ENCODE measurements around the gene SHB. TPM values are rescaled to one million over a fixed set of nuclear protein-coding genes. Genes with fewer than 3 reads are reported as not detected.
A peak's percentile ranks its signal among the peaks of the same experiment; 100 is the strongest.

Gene SHB
- total RNA-seq, 1 donor from 2014 or later = 3.1 TPM

DNA sequence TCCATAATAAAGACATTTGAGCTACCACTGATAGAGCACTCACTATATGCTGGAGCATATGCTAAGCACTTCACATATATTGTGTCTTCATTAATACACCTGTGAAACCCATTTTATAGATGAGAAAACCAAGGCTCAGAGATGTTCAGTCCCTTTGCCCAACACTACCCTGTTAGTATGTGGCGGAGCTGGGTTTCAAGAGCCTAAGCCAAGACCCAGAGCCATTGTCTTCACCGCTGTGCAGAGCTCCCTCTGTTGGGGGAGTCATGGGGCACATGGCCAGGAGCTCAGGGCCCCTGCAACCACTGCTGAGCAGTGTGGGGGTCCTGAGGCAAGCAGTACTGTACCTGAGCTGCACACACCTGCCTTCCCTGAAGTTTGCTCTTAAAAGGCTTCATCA is 127.8 kb downstream of the SHB start:
- no peak overlapping the region for H3K27ac ChIP-seq (ENCODE audit: low read depth, low read length)
- H3K36me3 ChIP-seq (ENCODE audit: control insufficient read depth in 3 of 3, insufficient read depth in 3 of 3, low read length in 3 of 3) = peaks cover 0 to 5% (median 5%) of the 10 kb centered on the region in 3 donors
- H3K4me1 ChIP-seq (ENCODE audit: control insufficient read depth in 3 of 3, insufficient read depth in 3 of 3, low read length in 3 of 3) = peaks cover 21 to 31% (median 31%) of the 10 kb centered on the region in 3 donors
- H3K27me3 ChIP-seq (ENCODE audit: control insufficient read depth in 3 of 3, insufficient read depth in 3 of 3, low read length in 3 of 3) = no peaks in the 10 kb centered on the region
- H3K9ac ChIP-seq (ENCODE audit: low read depth in 1 of 3, low read length in 3 of 3) = no peak overlapping the region
- no peak overlapping the region for H3K4me3 ChIP-seq (ENCODE audit: low read length in 3 of 3)
- H3K9me3 ChIP-seq (ENCODE audit: control insufficient read depth in 3 of 3, low read length in 3 of 3) = no peaks in the 10 kb centered on the region

DNA sequence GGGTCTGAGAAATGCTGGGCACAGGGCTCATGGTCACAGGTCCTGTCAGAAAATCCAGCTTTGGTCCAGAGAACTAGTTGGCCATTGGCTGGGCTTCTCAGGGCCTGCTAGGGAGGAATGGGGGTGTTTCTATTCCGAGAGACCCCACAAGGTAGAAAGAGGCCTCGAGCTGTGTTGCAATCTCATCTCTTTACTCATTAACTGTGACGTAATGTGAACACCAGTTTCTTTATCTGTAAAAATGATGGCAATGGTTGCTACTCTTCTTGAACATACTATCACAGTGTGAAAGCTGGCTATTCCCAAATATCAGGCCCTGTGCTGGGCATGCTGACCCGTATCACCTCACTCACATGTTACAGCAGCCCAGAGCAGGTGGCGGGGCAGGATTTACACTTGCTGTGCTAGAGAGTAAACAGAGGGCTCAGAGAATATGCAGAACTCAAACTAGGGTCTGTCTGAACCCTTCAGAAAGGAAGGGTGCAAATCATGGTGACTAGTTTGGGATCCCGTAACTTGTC is 129.4 kb downstream of the SHB start:
- no peaks in the 10 kb centered on the region for H3K9me3 ChIP-seq (ENCODE audit: control insufficient read depth in 3 of 3, low read length in 3 of 3)

DNA sequence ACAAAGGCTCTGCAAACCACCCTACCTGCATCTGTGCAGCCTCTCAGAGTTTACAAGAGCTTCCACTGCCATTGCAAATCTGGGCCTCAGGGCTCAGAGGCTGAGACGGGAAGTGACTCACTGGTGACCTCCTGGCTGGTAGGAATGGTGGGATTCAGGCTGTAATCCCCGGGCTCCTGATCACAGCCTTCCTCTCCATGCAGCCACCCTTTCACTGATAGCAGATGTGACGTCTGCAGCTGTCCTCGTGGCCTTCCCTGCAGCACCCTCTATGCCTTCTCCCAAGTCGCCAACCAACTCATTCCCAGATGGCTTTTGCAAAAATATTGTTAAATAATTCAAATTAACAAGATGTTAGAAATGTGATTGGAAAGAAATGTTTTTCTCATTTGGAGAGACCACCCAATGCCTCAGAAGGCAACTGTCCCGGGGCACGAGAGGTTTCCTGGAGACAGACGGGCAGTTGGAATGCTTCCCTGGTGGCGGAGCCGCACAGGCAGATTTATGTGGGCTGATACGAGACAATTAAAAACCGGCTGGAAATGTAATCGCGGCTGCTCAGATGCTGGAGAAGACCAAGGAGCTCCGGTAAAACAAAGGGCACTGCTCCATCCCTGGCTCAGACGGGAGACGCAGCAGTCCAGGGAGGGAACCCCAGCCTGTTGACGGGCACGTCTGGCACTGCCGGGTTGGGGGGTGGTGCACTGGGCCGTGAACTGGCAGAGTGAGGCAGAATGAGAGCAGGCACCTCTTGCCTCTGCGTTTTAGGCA is 130.7 kb downstream of the SHB start:
- H3K27me3 ChIP-seq (ENCODE audit: control insufficient read depth in 3 of 3, insufficient read depth in 3 of 3, low read length in 3 of 3) = no peaks in the 10 kb centered on the region
- no peak overlapping the region for H3K27ac ChIP-seq (ENCODE audit: low read depth, low read length)
- H3K9ac ChIP-seq (ENCODE audit: low read depth in 1 of 3, low read length in 3 of 3) = peak overlapping the region in 1 of 3 donors; percentile 8
- no peaks in the 10 kb centered on the region for H3K9me3 ChIP-seq (ENCODE audit: control insufficient read depth in 3 of 3, low read length in 3 of 3)
- peak overlapping the region in 1 of 3 donors; percentile 29 for H3K4me3 ChIP-seq (ENCODE audit: low read length in 3 of 3)
- H3K4me1 ChIP-seq (ENCODE audit: control insufficient read depth in 3 of 3, insufficient read depth in 3 of 3, low read length in 3 of 3) = peaks cover 14 to 21% (median 20%) of the 10 kb centered on the region in 3 donors
- no peaks in the 10 kb centered on the region for H3K36me3 ChIP-seq (ENCODE audit: control insufficient read depth in 3 of 3, insufficient read depth in 3 of 3, low read length in 3 of 3)

More for the DNA sequence above, 129.4 kb downstream of the SHB start:
- Histone ChIP-seq H3K36me3 (ENCODE audit: control insufficient read depth in 3 of 3, insufficient read depth in 3 of 3, low read length in 3 of 3) (no peaks in the 10 kb centered on the region), H3K9ac (ENCODE audit: low read depth in 1 of 3, low read length in 3 of 3) (no peak overlapping the region), H3K27me3 (ENCODE audit: control insufficient read depth in 3 of 3, insufficient read depth in 3 of 3, low read length in 3 of 3) (no peaks in the 10 kb centered on the region), H3K4me3 (ENCODE audit: low read length in 3 of 3) (no peak overlapping the region), H3K4me1 (ENCODE audit: control insufficient read depth in 3 of 3, insufficient read depth in 3 of 3, low read length in 3 of 3) (peaks cover 21 to 31% (median 31%) of the 10 kb centered on the region in 3 donors), H3K27ac (ENCODE audit: low read depth, low read length) (no peak overlapping the region)

DNA sequence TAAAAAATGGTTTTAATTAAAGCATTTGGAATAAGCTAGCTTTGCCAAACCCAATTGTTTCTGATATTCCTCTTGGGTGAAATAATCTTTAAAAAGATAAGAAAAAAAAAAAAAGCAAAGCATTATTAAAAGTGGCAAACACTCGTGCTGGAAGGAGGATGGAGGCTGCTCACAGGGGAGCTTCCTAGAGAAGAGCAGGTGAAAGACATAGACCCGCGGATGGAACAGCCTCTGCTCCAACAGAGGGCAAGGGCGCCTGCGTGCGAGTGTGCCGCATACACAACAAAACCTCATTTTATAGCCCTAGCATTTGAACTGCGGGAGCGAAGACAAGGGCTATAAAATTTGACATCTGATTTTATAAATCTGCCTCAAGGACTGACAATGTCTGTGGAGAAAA is 131.7 kb downstream of the SHB start:
- no peaks in the 10 kb centered on the region for H3K36me3 ChIP-seq (ENCODE audit: control insufficient read depth in 3 of 3, insufficient read depth in 3 of 3, low read length in 3 of 3)
- no peaks in the 10 kb centered on the region for H3K9me3 ChIP-seq (ENCODE audit: control insufficient read depth in 3 of 3, low read length in 3 of 3)
- H3K4me1 ChIP-seq (ENCODE audit: control insufficient read depth in 3 of 3, insufficient read depth in 3 of 3, low read length in 3 of 3) = peaks cover 12 to 18% (median 17%) of the 10 kb centered on the region in 3 donors
- no peak overlapping the region for H3K4me3 ChIP-seq (ENCODE audit: low read length in 3 of 3)
- H3K27me3 ChIP-seq (ENCODE audit: control insufficient read depth in 3 of 3, insufficient read depth in 3 of 3, low read length in 3 of 3) = no peaks in the 10 kb centered on the region
- H3K27ac ChIP-seq (ENCODE audit: low read depth, low read length) = no peak overlapping the region
- no peak overlapping the region for H3K9ac ChIP-seq (ENCODE audit: low read depth in 1 of 3, low read length in 3 of 3)

- H3K4me3 ChIP-seq (ENCODE audit: low read length in 3 of 3) = no peak overlapping the region
- H3K36me3 ChIP-seq (ENCODE audit: control insufficient read depth in 3 of 3, insufficient read depth in 3 of 3, low read length in 3 of 3) = no peaks in the 10 kb centered on the region
- no peaks in the 10 kb centered on the region for H3K27me3 ChIP-seq (ENCODE audit: control insufficient read depth in 3 of 3, insufficient read depth in 3 of 3, low read length in 3 of 3)
- no peak overlapping the region for H3K9ac ChIP-seq (ENCODE audit: low read depth in 1 of 3, low read length in 3 of 3)
- H3K9me3 ChIP-seq (ENCODE audit: control insufficient read depth in 3 of 3, low read length in 3 of 3) = no peaks in the 10 kb centered on the region
- peaks cover 12 to 18% (median 17%) of the 10 kb centered on the region in 3 donors for H3K4me1 ChIP-seq (ENCODE audit: control insufficient read depth in 3 of 3, insufficient read depth in 3 of 3, low read length in 3 of 3)
- H3K27ac ChIP-seq (ENCODE audit: low read depth, low read length) = no peak overlapping the region
Observed at GRCh38 chr9:37936965-37937364, 132.1 kb downstream of the SHB start.

GRCh38 chr9:37936376-37936775 is 132.7 kb downstream of the SHB start:
- H3K4me1 ChIP-seq (ENCODE audit: control insufficient read depth in 3 of 3, insufficient read depth in 3 of 3, low read length in 3 of 3) = peaks cover 12 to 18% (median 17%) of the 10 kb centered on the region in 3 donors
- H3K9me3 ChIP-seq (ENCODE audit: control insufficient read depth in 3 of 3, low read length in 3 of 3) = no peaks in the 10 kb centered on the region
- no peaks in the 10 kb centered on the region for H3K27me3 ChIP-seq (ENCODE audit: control insufficient read depth in 3 of 3, insufficient read depth in 3 of 3, low read length in 3 of 3)
- no peak overlapping the region for H3K9ac ChIP-seq (ENCODE audit: low read depth in 1 of 3, low read length in 3 of 3)
- no peaks in the 10 kb centered on the region for H3K36me3 ChIP-seq (ENCODE audit: control insufficient read depth in 3 of 3, insufficient read depth in 3 of 3, low read length in 3 of 3)
- H3K4me3 ChIP-seq (ENCODE audit: low read length in 3 of 3) = no peak overlapping the region
- no peak overlapping the region for H3K27ac ChIP-seq (ENCODE audit: low read depth, low read length)

DNA sequence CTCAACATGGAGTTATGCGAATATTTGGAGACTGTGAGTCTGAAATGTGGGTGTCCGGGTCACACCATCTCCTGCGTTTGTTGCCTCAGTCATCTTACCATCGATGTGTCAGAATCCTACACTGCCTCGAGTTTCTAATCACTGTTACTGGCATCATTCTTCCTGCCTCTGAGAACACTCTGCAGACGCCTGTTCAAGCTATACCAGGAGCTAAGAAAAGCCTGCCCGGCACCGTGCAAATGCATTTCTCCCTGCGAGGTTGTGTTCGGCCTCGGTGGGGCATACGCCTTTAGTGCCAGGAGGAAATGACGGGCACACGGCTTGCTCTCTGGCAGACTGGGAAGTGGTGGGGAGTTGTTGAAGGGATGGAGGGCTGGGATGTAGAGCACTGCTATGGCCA is 133.9 kb downstream of the SHB start:
- H3K4me1 ChIP-seq (ENCODE audit: control insufficient read depth in 3 of 3, insufficient read depth in 3 of 3, low read length in 3 of 3) = peaks cover 12 to 18% (median 17%) of the 10 kb centered on the region in 3 donors
- no peaks in the 10 kb centered on the region for H3K36me3 ChIP-seq (ENCODE audit: control insufficient read depth in 3 of 3, insufficient read depth in 3 of 3, low read length in 3 of 3)
- H3K9ac ChIP-seq (ENCODE audit: low read depth in 1 of 3, low read length in 3 of 3) = no peak overlapping the region
- H3K4me3 ChIP-seq (ENCODE audit: low read length in 3 of 3) = no peak overlapping the region
- no peaks in the 10 kb centered on the region for H3K27me3 ChIP-seq (ENCODE audit: control insufficient read depth in 3 of 3, insufficient read depth in 3 of 3, low read length in 3 of 3)
- H3K9me3 ChIP-seq (ENCODE audit: control insufficient read depth in 3 of 3, low read length in 3 of 3) = no peaks in the 10 kb centered on the region
- H3K27ac ChIP-seq (ENCODE audit: low read depth, low read length) = no peak overlapping the region

DNA sequence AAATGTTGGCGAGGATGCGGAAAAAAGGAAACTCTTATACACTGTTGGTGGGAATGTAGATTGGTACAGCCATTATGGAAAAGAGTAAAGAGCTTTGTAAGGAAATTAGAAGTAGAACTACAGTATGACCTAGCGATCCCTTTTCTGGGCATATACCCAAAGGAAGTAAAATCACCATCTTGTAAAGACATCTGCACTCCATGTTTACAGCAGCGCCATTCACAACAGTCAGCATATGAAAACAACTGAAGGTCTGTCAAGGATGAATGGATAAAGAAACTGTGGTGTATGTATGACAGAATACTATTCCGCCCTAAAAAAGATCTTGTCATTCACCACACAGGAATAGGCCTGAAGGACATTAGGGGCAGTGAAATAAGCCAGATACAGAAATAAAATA is 137.4 kb downstream of the SHB start:
- H3K4me3 ChIP-seq (ENCODE audit: low read length in 3 of 3) = no peak overlapping the region
- H3K9ac ChIP-seq (ENCODE audit: low read depth in 1 of 3, low read length in 3 of 3) = no peak overlapping the region
- no peak overlapping the region for H3K27ac ChIP-seq (ENCODE audit: low read depth, low read length)
- H3K27me3 ChIP-seq (ENCODE audit: control insufficient read depth in 3 of 3, insufficient read depth in 3 of 3, low read length in 3 of 3) = no peaks in the 10 kb centered on the region
- no peaks in the 10 kb centered on the region for H3K9me3 ChIP-seq (ENCODE audit: control insufficient read depth in 3 of 3, low read length in 3 of 3)
- peaks cover 0 to 2% (median 0%) of the 10 kb centered on the region in 3 donors for H3K36me3 ChIP-seq (ENCODE audit: control insufficient read depth in 3 of 3, insufficient read depth in 3 of 3, low read length in 3 of 3)
- peaks cover 12 to 14% (median 13%) of the 10 kb centered on the region in 3 donors for H3K4me1 ChIP-seq (ENCODE audit: control insufficient read depth in 3 of 3, insufficient read depth in 3 of 3, low read length in 3 of 3)

DNA sequence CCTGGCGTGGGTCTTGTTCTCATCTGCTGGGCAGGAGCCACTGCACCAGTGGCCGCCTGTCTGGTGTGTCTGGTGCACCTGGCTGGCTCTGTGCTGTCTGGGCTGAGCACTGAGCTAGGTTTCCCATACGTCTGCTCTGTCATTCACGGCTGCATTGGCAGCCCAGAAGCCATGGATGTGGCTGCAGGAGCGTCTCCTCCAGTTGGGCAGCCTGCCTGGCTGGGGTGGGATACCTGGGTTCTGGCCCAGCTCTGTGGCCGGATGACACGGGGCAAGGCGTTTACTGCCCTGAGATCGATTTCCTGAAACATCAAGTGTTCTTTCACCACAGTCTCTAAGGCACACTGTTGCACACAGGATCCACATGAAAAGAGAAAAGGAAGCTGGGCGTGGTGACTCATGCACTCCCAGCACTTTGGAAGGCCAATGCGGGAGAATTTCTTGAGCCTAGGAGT is 139.6 kb downstream of the SHB start:
- no peak overlapping the region for H3K4me3 ChIP-seq (ENCODE audit: low read length in 3 of 3)
- no peaks in the 10 kb centered on the region for H3K9me3 ChIP-seq (ENCODE audit: control insufficient read depth in 3 of 3, low read length in 3 of 3)
- no peak overlapping the region for H3K27ac ChIP-seq (ENCODE audit: low read depth, low read length)
- H3K9ac ChIP-seq (ENCODE audit: low read depth in 1 of 3, low read length in 3 of 3) = no peak overlapping the region
- H3K4me1 ChIP-seq (ENCODE audit: control insufficient read depth in 3 of 3, insufficient read depth in 3 of 3, low read length in 3 of 3) = peaks cover 12 to 14% (median 13%) of the 10 kb centered on the region in 3 donors
- H3K27me3 ChIP-seq (ENCODE audit: control insufficient read depth in 3 of 3, insufficient read depth in 3 of 3, low read length in 3 of 3) = no peaks in the 10 kb centered on the region
- peaks cover 0 to 2% (median 0%) of the 10 kb centered on the region in 3 donors for H3K36me3 ChIP-seq (ENCODE audit: control insufficient read depth in 3 of 3, insufficient read depth in 3 of 3, low read length in 3 of 3)
